Aorta (tissue), 5 donors: ENCODE data around the gene TMEM25. TPM values are rescaled to one million over a fixed set of nuclear protein-coding genes. Genes with fewer than 3 reads are reported as not detected.
A peak's percentile ranks its signal among the peaks of the same experiment; 100 is the strongest.
"Not testable (repeated sequence)": the region's sequence is repeated elsewhere in the genome, so short reads cannot be mapped to it uniquely, and the experiment has no call there.

Experiments used
- ATAC-seq: fragments of 200-7000 bp; cut with Tn5 transposase; one replicate; pipeline ENCODE4 v1.9.1; 2022; ENCODE audit warnings: moderate library complexity; ENCODE audit not compliant: low FRiP score
- DNase-seq, 2 donors: peaks; one replicate each; pipeline ENCODE4 v3.0.0-alpha.2; 2020
- H3K27ac ChIP-seq, 2 donors: one replicate each; pipeline ENCODE4 v1.5.1; 2013; ENCODE audit warnings: low read length in 2 of 2, mild to moderate bottlenecking in 2 of 2, moderate library complexity in 2 of 2, control low read depth in 1 of 2, inconsistent platforms in 1 of 2, low read depth in 1 of 2
- H3K27me3 ChIP-seq, 2 donors: one replicate each; pipeline ENCODE4 v1.6.1; 2013; ENCODE audit warnings: control low read depth in 1 of 2, low read length in 1 of 2, mild to moderate bottlenecking in 1 of 2, moderate library complexity in 1 of 2; ENCODE audit not compliant: insufficient read depth in 2 of 2, control insufficient read depth in 1 of 2
- H3K36me3 ChIP-seq, 2 donors: one replicate each; pipeline ENCODE4 v1.6.1; 2013; ENCODE audit warnings: control low read depth in 1 of 2, low read length in 1 of 2, mild to moderate bottlenecking in 1 of 2; ENCODE audit not compliant: insufficient read depth in 2 of 2, control insufficient read depth in 1 of 2
- H3K4me1 ChIP-seq, 2 donors: one replicate each; pipeline ENCODE4 v1.6.1; 2013; ENCODE audit warnings: low read length in 2 of 2, control low read depth in 1 of 2, mild to moderate bottlenecking in 1 of 2, moderate library complexity in 1 of 2; ENCODE audit not compliant: insufficient read depth in 2 of 2, control insufficient read depth in 1 of 2
- H3K4me3 ChIP-seq, 2 donors: one replicate each; pipeline ENCODE4 v1.5.1; 2013; ENCODE audit warnings: low read length in 2 of 2, control low read depth in 1 of 2, mild to moderate bottlenecking in 1 of 2
- H3K9me3 ChIP-seq: one replicate; pipeline ENCODE4 v1.6.1; 2013; ENCODE audit warnings: mild to moderate bottlenecking, low read length; ENCODE audit not compliant: control insufficient read depth
- WGBS, 2 donors: extraction: QIAGEN DNeasy Blood & Tissue Kit; methylation state at CpG; one replicate each; pipeline ENCODE4 v1.1.7; 2013; 5-methylcytosine and 5-hydroxymethylcytosine counted together
- intact Hi-C, 2 donors: fragments of 100-400 bp; cut with DNase I; formaldehyde crosslinking; loops; one replicate each; pipeline versions ENCODE4 v1.14.2 to v1.15.0; 2022
- long read RNA-seq, 2 donors: library from polyadenylated mRNA; unstranded; transcript quantifications; one replicate each; pipeline ENCODE4 v2.0.0, GENCODE V29; 2020 to 2021
- polyA plus RNA-seq, 2 donors: library from polyadenylated mRNA; stranded (reverse); fragments of 200-250 nt; gene quantifications; one replicate each; pipeline ENCODE4 v1.2.3, GENCODE V29; 2013
- total RNA-seq, 2 donors: library from RNA; stranded (reverse); fragmentation: NEBNext Ultra II Directional; extraction: Animal tissue kit (Norgen Biotek cat#: 25700); gene quantifications; one replicate each; pipeline ENCODE4 v1.2.1, GENCODE V29; 2021
- donor health status: healthy with polysubstance abuse.
- donor health status: Bipolar disorder and iron deficiency.
- donor health status: DM: no; HTN: no; CAD: no.
- donor health status: DM: no; HTN: no; CAD: no.
- donor health status: DM: yes; HTN: yes; CAD: no.

The TMEM25 gene
- total RNA-seq (10 to 100 TPM; 20.7 to 29.8 TPM), polyA plus RNA-seq (10 to 100 TPM; 30.2 to 32.2 TPM)
- long read RNA-seq, donor 1, transcript TMEM25-201 (9 exons, 2,409 nt): minor isoform, 21 of 105 reads
- long read RNA-seq, donor 1, transcript TMEM25-204 (8 exons, 2,395 nt): major isoform, 22 of 105 reads
- long read RNA-seq, donor 1, partial matches to known transcripts: 17 of 105 reads
- long read RNA-seq, donor 1, other reads (novel, unspliced or antisense): 36 of 105 reads
- long read RNA-seq, donor 2, partial matches to known transcripts: 2 of 17 reads
- long read RNA-seq, donor 2, other reads (novel, unspliced or antisense): 10 of 17 reads

DNA sequence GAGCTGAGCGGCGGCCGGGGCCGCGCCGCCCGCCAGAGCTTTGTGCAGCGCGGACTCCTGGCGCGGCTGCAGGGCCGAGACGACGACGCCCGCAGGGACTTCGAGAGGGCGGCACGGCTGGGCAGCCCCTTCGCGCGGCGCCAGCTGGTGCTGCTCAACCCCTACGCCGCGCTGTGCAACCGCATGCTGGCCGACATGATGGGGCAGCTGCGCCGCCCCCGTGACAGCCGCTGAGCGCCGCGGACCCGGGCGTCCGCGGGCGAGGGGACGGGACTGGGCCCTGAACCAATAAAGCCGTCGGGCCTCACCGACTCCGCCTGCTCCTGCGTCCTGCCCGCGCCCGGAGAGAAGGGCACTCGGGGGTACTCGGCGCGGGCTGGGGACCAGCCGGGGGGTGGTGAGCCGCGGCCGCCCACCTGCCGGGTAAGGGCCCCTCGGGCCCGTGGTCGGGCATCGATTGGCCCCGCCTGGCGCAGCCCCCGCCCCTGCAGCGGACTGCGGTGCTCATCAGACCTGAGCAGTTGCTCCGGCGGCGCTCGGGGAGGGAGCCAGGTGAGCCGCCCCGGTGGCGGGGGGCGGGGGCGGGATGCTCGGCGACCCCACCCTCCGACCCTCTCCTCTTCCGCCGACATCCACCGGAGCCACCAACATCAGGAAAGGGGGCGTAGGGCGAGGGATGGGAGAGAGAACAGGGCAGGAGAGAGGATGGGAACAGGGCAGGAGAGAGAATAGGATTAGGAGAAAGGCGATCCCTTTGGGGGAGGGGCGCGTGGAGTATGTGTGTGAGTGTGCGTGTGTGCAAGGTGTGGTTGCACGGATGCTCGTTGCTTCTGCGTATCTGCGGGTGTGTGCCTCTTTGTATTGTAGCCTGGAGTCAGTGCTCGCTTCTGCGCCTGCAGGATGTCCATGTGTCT lies at the start of gene TMEM25:
TSS of gene TMEM25 (plus strand) at position 510 of the 914 bp plus-strand sequence. CDS start 610 bp downstream, outside the sequence.
- H3K36me3 ChIP-seq: no peaks in the 10 kb centered on the region
- ATAC-seq: peak; percentile 81
- intact Hi-C loops: no loop called here
- H3K9me3 ChIP-seq: no peaks in the 10 kb centered on the region
- no peaks in the 10 kb centered on the region for H3K27me3 ChIP-seq
- 1% methylated on average over 70 to 94 of the region's 94 CpGs for WGBS, 2 donors
- peak within 1 kb of the TSS in 1 of 2 donors; percentile 72 for H3K27ac ChIP-seq
- DNase-seq: peak; percentile 75 to 91
- H3K4me1 ChIP-seq: no peaks in the 10 kb centered on the region
- H3K4me3 ChIP-seq: peak within 1 kb of the TSS; percentile 46 to 69

GRCh38 chr11:118481238-118481637 lies 49.8 kb upstream of the TMEM25 start:
- peaks cover 8 to 12% of the 10 kb centered on the region in 2 donors for H3K36me3 ChIP-seq
- intact Hi-C loops, H3K4me3 ChIP-seq, H3K27ac ChIP-seq, H3K4me1 ChIP-seq, H3K9me3 ChIP-seq, DNase-seq, H3K27me3 ChIP-seq, ATAC-seq: not testable (repeated sequence)
- 97 to 98% methylated on average over 1 of the region's 1 CpG for WGBS, 2 donors

- Histone ChIP-seq H3K4me3 (no peak overlapping the region), H3K36me3 (peaks cover 2 to 7% of the 10 kb centered on the region in 2 donors), H3K27me3 (no peaks in the 10 kb centered on the region), H3K4me1 (no peaks in the 10 kb centered on the region), H3K27ac (no peak overlapping the region), H3K9me3 (no peaks in the 10 kb centered on the region)
- 89% methylated on average over 3 of the region's 3 CpGs for WGBS, 2 donors
- DNase-seq (no peak), ATAC-seq (no peak)
- intact Hi-C loops: no loop called here
Measured at GRCh38 chr11:118484405-118484804, 46.6 kb upstream of the TMEM25 start.

GRCh38 chr11:118485273-118485672 lies 45.7 kb upstream of the TMEM25 start:
- ATAC-seq (no peak), DNase-seq (no peak)
- H3K36me3 ChIP-seq: peaks cover 4 to 13% of the 10 kb centered on the region in 2 donors
- H3K27me3 ChIP-seq: no peaks in the 10 kb centered on the region
- H3K4me1 ChIP-seq: no peaks in the 10 kb centered on the region
- intact Hi-C loops: loop anchor here (5.0 kb wide), 2 partner anchors 48 to 83 kb away; partner anchors contain the start of genes ATP5MG (in 2 of the 2) and KMT2A (in 1 of the 2)
- H3K4me3 ChIP-seq: no peak overlapping the region
- H3K9me3 ChIP-seq: no peaks in the 10 kb centered on the region
- no peak overlapping the region for H3K27ac ChIP-seq

DNA sequence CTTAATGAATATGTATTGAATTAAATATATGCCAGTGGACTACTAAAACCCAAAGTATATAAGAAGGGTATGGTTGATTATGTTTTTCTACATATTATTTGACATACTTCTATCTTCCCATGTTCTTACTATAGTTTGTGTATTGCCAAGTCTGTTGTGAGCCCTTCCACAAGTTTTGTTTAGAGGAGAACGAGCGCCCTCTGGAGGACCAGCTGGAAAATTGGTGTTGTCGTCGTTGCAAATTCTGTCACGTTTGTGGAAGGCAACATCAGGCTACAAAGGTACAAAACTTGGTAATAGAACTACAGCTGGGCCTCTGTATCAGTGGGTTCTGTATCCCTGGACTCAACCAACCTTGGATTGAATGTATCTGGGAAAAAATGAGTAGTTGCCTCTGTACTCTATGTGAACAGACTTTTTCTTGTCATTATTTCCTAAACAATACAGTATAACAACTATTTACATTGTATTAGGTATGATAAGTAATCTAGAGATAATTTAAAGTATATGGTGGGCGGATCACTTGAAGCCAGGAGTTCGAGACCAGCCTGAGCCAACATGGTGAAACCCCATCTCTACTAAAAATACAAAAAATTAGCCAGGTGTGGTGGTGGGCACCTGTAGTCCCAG lies 42.4 kb upstream of the TMEM25 start:
- Histone ChIP-seq H3K27me3 (no peaks in the 10 kb centered on the region), H3K27ac (no peak overlapping the region), H3K9me3 (no peaks in the 10 kb centered on the region), H3K36me3 (peaks cover 3 to 13% of the 10 kb centered on the region in 2 donors), H3K4me1 (no peaks in the 10 kb centered on the region), H3K4me3 (no peak overlapping the region)
- peak; percentile 68 to 85 for DNase-seq
- ATAC-seq: peak; percentile 87
- 25% methylated on average over 7 of the region's 7 CpGs for WGBS, 2 donors
- intact Hi-C loops: loop anchor here (5.0 kb wide), 2 partner anchors 51 to 86 kb away; partner anchors contain the start of genes ATP5MG (in 2 of the 2) and KMT2A (in 1 of the 2)

DNA sequence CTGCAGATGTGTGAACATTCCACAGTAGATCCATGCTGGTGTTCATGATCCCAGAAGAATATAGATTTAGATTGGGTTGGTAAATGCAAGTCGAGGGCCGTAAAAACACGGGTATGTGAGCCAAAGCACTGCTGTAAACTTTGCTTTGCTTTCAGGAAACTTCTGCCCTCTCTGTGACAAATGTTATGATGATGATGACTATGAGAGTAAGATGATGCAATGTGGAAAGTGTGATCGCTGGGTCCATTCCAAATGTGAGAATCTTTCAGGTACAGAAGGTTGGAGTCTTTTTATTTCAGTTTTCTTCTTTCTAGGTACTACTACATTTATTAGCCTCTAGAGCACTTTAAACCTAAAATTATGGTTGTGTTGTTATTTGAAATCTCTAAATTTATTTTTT lies 40.0 kb upstream of the TMEM25 start:
- 77 to 82% methylated on average over 4 of the region's 4 CpGs for WGBS, 2 donors
- Histone ChIP-seq H3K27me3 (no peaks in the 10 kb centered on the region), H3K27ac (no peak overlapping the region), H3K4me3 (no peak overlapping the region), H3K4me1 (no peaks in the 10 kb centered on the region), H3K9me3 (no peaks in the 10 kb centered on the region), H3K36me3 (peaks cover 3 to 10% of the 10 kb centered on the region in 2 donors)
- ATAC-seq: no peak
- no peak for DNase-seq
- intact Hi-C loops: no loop called here

- 85% methylated on average over 4 of the region's 4 CpGs for WGBS, 2 donors
- H3K27ac ChIP-seq: no peak overlapping the region
- H3K27me3 ChIP-seq: no peaks in the 10 kb centered on the region
- H3K4me1 ChIP-seq: no peaks in the 10 kb centered on the region
- H3K4me3 ChIP-seq: no peak overlapping the region
- no peak for DNase-seq
- ATAC-seq: no peak
- intact Hi-C loops: no loop called here
- no peaks in the 10 kb centered on the region for H3K9me3 ChIP-seq
- H3K36me3 ChIP-seq: peaks cover 9 to 13% of the 10 kb centered on the region in 2 donors
Measured at GRCh38 chr11:118497831-118498230, 33.2 kb upstream of the TMEM25 start.

- DNase-seq (no peak), ATAC-seq (no peak)
- intact Hi-C loops: no loop called here
- Histone ChIP-seq H3K27me3 (no peaks in the 10 kb centered on the region), H3K27ac (no peak overlapping the region), H3K9me3 (no peaks in the 10 kb centered on the region), H3K4me1 (no peaks in the 10 kb centered on the region), H3K36me3 (peaks cover 11 to 15% of the 10 kb centered on the region in 2 donors), H3K4me3 (no peak overlapping the region)
- WGBS, 2 donors: 7 to 9% methylated on average over 3 of the region's 3 CpGs
Measured at GRCh38 chr11:118503216-118503615, 27.8 kb upstream of the TMEM25 start.
